ENCODE measurements around the gene ITPKB. TPM values are rescaled to one million over a fixed set of nuclear protein-coding genes. Genes with fewer than 3 reads are reported as not detected.

The ITPKB gene
- total and polyA plus RNA-seq, 2 experiments from 2014 or later: 0.31 to 5.2 TPM

DNA sequence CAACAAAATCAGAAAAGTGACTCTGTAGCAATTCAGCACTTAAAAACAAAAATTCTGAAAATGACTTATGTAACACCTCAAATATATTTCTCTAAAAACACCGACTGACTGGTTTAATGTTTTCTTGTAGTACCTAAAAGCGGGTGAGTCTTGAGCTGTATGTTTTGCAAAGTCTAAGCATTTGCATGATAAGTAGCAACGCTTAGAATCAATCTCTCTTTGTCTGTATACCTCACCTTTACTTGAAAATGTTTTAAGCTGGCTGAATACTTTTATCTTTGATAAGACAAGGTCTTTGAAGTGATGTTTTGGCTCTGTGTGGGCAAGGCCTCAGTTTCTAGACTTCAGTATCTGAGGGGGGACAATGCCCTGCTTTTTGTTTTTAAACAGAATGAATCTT, 8.2 kb downstream of the ITPKB start:
- H4K20me1 ChIP-seq (replicated peaks; ENCODE audit: insufficient read depth): 0 out of 2 replicates have a peak, but pooled peaks cover 4% of the 10 kb centered on the region
- H3K4me2 ChIP-seq: peak overlapping the region; percentile 36
- H3K27me3 ChIP-seq (ENCODE audit: insufficient read depth): peaks cover 26% of the 10 kb centered on the region
- peak; percentile 50; the same call in 1 of the 2 replicates for TF ChIP-seq NANOG (IDR thresholded peaks at IDR 0.05; ENCODE audit: borderline replicate concordance)
- TF ChIP-seq, protein P1, sequence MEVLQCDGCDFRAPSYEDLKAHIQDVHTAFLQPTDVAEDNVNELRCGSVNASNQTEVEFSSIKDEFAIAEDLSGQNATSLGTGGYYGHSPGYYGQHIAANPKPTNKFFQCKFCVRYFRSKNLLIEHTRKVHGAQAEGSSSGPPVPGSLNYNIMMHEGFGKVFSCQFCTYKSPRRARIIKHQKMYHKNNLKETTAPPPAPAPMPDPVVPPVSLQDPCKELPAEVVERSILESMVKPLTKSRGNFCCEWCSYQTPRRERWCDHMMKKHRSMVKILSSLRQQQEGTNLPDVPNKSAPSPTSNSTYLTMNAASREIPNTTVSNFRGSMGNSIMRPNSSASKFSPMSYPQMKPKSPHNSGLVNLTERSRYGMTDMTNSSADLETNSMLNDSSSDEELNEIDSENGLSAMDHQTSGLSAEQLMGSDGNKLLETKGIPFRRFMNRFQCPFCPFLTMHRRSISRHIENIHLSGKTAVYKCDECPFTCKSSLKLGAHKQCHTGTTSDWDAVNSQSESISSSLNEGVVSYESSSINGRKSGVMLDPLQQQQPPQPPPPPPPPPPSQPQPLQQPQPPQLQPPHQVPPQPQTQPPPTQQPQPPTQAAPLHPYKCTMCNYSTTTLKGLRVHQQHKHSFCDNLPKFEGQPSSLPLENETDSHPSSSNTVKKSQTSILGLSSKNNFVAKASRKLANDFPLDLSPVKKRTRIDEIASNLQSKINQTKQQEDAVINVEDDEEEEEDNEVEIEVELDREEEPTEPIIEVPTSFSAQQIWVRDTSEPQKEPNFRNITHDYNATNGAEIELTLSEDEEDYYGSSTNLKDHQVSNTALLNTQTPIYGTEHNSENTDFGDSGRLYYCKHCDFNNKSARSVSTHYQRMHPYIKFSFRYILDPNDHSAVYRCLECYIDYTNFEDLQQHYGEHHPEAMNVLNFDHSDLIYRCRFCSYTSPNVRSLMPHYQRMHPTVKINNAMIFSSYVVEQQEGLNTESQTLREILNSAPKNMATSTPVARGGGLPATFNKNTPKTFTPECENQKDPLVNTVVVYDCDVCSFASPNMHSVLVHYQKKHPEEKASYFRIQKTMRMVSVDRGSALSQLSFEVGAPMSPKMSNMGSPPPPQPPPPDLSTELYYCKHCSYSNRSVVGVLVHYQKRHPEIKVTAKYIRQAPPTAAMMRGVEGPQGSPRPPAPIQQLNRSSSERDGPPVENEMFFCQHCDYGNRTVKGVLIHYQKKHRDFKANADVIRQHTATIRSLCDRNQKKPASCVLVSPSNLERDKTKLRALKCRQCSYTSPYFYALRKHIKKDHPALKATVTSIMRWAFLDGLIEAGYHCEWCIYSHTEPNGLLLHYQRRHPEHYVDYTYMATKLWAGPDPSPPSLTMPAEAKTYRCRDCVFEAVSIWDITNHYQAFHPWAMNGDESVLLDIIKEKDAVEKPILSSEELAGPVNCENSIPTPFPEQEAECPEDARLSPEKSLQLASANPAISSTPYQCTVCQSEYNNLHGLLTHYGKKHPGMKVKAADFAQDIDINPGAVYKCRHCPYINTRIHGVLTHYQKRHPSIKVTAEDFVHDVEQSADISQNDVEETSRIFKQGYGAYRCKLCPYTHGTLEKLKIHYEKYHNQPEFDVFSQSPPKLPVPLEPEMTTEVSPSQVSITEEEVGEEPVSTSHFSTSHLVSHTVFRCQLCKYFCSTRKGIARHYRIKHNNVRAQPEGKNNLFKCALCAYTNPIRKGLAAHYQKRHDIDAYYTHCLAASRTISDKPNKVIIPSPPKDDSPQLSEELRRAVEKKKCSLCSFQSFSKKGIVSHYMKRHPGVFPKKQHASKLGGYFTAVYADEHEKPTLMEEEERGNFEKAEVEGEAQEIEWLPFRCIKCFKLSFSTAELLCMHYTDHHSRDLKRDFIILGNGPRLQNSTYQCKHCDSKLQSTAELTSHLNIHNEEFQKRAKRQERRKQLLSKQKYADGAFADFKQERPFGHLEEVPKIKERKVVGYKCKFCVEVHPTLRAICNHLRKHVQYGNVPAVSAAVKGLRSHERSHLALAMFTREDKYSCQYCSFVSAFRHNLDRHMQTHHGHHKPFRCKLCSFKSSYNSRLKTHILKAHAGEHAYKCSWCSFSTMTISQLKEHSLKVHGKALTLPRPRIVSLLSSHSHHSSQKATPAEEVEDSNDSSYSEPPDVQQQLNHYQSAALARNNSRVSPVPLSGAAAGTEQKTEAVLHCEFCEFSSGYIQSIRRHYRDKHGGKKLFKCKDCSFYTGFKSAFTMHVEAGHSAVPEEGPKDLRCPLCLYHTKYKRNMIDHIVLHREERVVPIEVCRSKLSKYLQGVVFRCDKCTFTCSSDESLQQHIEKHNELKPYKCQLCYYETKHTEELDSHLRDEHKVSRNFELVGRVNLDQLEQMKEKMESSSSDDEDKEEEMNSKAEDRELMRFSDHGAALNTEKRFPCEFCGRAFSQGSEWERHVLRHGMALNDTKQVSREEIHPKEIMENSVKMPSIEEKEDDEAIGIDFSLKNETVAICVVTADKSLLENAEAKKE (CRISPR knock-in tag; IDR thresholded peaks at IDR 0.05): no peak
- no peaks in the 10 kb centered on the region for H3K36me3 ChIP-seq (ENCODE audit: insufficient read depth)
- H3K27ac ChIP-seq (ENCODE audit: low read depth): no peak overlapping the region
- ATAC-seq: peak; percentile 38; the same call in 2 of the 3 replicates
- peak; percentile 46 for DNase-seq (ENCODE audit: low spot score)
- Mint-ChIP-seq H3K27me3 (ENCODE audit: insufficient read depth, low read depth, poor library complexity) (peaks cover 6% of the 10 kb centered on the region), H3K36me3 (ENCODE audit: low read depth) (no peaks in the 10 kb centered on the region), H3K27ac (no peak overlapping the region), H3K4me3 (0 out of 3 replicates have a peak overlapping the region, but pooled peaks have one; percentile 1), H3K4me1 (peaks cover 39% of the 10 kb centered on the region), H3K9me3 (no peaks in the 10 kb centered on the region)
- no peak overlapping the region for H3K4me3 ChIP-seq
- H3K9me2 ChIP-seq (ENCODE audit: insufficient read depth): no peaks in the 10 kb centered on the region
- no peak overlapping the region for H2AFZ ChIP-seq
- peaks cover 36% of the 10 kb centered on the region for H3K4me1 ChIP-seq (ENCODE audit: insufficient read depth)
- no peaks in the 10 kb centered on the region for H3F3A ChIP-seq (replicated peaks; ENCODE audit: low read depth)
- no peaks in the 10 kb centered on the region for H3K79me2 ChIP-seq (replicated peaks; ENCODE audit: insufficient read depth)

DNA sequence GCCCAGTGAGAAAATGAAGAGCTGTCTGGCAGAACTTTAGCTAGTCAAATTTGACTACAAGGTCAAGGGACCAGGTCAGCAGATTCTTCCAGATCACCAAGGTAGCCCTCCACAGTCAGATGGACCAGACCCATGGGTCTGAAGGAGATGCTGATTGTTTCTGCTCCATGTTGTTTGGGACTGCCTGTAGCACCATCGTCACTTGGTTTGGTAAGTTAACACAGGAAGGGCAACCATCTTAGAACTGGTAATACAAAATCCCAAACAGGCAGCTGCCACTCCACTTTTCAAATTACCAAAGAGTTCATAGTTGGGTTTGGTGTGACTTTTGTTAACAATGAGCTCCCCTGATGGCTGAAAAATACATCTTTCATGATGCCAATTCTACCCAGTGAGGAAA, 9.0 kb downstream of the ITPKB start:
- no peak for ATAC-seq
- Histone ChIP-seq H3K4me3 (no peak overlapping the region), H3K27ac (ENCODE audit: low read depth) (no peak overlapping the region), H3F3A (replicated peaks; ENCODE audit: low read depth) (no peaks in the 10 kb centered on the region), H3K79me2 (replicated peaks; ENCODE audit: insufficient read depth) (no peaks in the 10 kb centered on the region), H3K4me2 (peak overlapping the region; percentile 36; the same call in 1 of the 2 replicates), H3K9me2 (ENCODE audit: insufficient read depth) (no peaks in the 10 kb centered on the region), H2AFZ (no peak overlapping the region), H3K36me3 (ENCODE audit: insufficient read depth) (no peaks in the 10 kb centered on the region), H3K4me1 (ENCODE audit: insufficient read depth) (peaks cover 29% of the 10 kb centered on the region), H4K20me1 (replicated peaks; ENCODE audit: insufficient read depth) (no peaks in the 10 kb centered on the region), H3K27me3 (ENCODE audit: insufficient read depth) (peaks cover 18% of the 10 kb centered on the region)
- no peak for DNase-seq (ENCODE audit: low spot score)
- Mint-ChIP-seq H3K4me3 (no peak overlapping the region; the same call in 2 of the 3 replicates), H3K27me3 (ENCODE audit: insufficient read depth, low read depth, poor library complexity) (no peaks in the 10 kb centered on the region), H3K27ac (no peak overlapping the region), H3K4me1 (peaks cover 42% of the 10 kb centered on the region), H3K9me3 (no peaks in the 10 kb centered on the region), H3K36me3 (ENCODE audit: low read depth) (no peaks in the 10 kb centered on the region)
- TF ChIP-seq POLR2AphosphoS5 (IDR thresholded peaks at IDR 0.05; ENCODE audit: low read depth): no peak
- TF ChIP-seq CREB1 (CRISPR knock-in tag; IDR thresholded peaks at IDR 0.05; ENCODE audit: low read depth): no peak
- TF ChIP-seq, protein P2, sequence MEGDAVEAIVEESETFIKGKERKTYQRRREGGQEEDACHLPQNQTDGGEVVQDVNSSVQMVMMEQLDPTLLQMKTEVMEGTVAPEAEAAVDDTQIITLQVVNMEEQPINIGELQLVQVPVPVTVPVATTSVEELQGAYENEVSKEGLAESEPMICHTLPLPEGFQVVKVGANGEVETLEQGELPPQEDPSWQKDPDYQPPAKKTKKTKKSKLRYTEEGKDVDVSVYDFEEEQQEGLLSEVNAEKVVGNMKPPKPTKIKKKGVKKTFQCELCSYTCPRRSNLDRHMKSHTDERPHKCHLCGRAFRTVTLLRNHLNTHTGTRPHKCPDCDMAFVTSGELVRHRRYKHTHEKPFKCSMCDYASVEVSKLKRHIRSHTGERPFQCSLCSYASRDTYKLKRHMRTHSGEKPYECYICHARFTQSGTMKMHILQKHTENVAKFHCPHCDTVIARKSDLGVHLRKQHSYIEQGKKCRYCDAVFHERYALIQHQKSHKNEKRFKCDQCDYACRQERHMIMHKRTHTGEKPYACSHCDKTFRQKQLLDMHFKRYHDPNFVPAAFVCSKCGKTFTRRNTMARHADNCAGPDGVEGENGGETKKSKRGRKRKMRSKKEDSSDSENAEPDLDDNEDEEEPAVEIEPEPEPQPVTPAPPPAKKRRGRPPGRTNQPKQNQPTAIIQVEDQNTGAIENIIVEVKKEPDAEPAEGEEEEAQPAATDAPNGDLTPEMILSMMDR (conservative IDR thresholded peaks at IDR 0.05; ENCODE audit: low read depth in 2 of 2): no peak
- TF ChIP-seq, protein P3, sequence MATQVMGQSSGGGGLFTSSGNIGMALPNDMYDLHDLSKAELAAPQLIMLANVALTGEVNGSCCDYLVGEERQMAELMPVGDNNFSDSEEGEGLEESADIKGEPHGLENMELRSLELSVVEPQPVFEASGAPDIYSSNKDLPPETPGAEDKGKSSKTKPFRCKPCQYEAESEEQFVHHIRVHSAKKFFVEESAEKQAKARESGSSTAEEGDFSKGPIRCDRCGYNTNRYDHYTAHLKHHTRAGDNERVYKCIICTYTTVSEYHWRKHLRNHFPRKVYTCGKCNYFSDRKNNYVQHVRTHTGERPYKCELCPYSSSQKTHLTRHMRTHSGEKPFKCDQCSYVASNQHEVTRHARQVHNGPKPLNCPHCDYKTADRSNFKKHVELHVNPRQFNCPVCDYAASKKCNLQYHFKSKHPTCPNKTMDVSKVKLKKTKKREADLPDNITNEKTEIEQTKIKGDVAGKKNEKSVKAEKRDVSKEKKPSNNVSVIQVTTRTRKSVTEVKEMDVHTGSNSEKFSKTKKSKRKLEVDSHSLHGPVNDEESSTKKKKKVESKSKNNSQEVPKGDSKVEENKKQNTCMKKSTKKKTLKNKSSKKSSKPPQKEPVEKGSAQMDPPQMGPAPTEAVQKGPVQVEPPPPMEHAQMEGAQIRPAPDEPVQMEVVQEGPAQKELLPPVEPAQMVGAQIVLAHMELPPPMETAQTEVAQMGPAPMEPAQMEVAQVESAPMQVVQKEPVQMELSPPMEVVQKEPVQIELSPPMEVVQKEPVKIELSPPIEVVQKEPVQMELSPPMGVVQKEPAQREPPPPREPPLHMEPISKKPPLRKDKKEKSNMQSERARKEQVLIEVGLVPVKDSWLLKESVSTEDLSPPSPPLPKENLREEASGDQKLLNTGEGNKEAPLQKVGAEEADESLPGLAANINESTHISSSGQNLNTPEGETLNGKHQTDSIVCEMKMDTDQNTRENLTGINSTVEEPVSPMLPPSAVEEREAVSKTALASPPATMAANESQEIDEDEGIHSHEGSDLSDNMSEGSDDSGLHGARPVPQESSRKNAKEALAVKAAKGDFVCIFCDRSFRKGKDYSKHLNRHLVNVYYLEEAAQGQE (IDR thresholded peaks at IDR 0.05; ENCODE audit: unreplicated experiment): no peak
- no peak for TF ChIP-seq STAT1 (IDR thresholded peaks at IDR 0.05; ENCODE audit: unreplicated experiment)
- no peak for TF ChIP-seq JUNB (IDR thresholded peaks at IDR 0.05; ENCODE audit: unreplicated experiment)
- TF ChIP-seq EZH2 (IDR thresholded peaks at IDR 0.05; ENCODE audit: low read depth, unreplicated experiment): no peak
- no peak for TF ChIP-seq EZH2phosphoT487 (IDR thresholded peaks at IDR 0.05; ENCODE audit: unreplicated experiment)
- TF ChIP-seq ZNF114 (CRISPR knock-in tag; IDR thresholded peaks at IDR 0.05): no peak

All from GM23338 (cell line).